ENCODE data around the gene TSSK6.

DNA sequence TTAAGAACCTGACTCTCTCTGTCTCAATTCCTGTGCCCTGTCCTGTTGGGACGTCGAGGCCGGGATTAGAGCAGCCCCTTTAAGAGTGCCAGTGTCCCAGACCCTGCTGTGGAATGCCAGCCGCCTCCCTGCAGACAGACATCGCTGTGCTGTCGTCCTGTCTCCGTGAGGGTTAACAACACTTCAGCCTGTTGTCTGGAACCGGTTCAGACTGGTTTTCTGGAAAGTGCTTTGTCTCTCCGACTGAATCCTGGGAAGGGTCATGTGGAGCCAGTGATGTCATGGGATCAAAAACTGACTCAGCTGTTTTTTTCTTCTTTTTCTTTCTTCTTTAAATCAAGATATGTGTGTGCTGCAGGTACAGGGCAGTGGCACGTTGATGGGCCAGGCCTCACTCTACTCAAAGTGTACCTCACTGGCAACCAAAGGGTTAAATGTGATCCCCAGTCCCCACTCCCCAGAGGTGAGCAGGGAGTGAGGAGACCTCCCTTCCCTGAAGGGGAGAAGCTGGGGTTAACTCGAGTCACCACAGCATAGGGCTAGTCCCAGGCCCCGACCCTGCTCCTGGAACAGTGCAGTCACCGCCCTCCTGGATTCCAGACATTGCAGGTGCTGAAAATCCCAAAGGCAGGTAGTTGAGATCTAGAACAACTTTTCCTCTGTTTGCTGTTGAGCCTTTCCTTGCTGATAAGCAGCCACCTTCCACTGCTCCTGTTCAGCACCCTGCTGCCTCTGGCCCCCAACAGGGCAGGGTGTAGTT lies 50.8 kb downstream of the TSSK6 start:
- TF ChIP-seq EZH2 (IDR thresholded peaks at IDR 0.05; ENCODE audit: low read length, unreplicated experiment), result no peak
- TF ChIP-seq, protein P1, sequence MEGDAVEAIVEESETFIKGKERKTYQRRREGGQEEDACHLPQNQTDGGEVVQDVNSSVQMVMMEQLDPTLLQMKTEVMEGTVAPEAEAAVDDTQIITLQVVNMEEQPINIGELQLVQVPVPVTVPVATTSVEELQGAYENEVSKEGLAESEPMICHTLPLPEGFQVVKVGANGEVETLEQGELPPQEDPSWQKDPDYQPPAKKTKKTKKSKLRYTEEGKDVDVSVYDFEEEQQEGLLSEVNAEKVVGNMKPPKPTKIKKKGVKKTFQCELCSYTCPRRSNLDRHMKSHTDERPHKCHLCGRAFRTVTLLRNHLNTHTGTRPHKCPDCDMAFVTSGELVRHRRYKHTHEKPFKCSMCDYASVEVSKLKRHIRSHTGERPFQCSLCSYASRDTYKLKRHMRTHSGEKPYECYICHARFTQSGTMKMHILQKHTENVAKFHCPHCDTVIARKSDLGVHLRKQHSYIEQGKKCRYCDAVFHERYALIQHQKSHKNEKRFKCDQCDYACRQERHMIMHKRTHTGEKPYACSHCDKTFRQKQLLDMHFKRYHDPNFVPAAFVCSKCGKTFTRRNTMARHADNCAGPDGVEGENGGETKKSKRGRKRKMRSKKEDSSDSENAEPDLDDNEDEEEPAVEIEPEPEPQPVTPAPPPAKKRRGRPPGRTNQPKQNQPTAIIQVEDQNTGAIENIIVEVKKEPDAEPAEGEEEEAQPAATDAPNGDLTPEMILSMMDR (conservative IDR thresholded peaks at IDR 0.05; ENCODE audit: low read depth, low read length), result no peak

Data from PC-3 (cell line).